Mesenchymal stem cell (in vitro differentiated cells and primary cell): Measurements from ENCODE around the gene FLNA. TPM values are rescaled to one million over a fixed set of nuclear protein-coding genes. Genes with fewer than 3 reads are reported as not detected.

Source experiments
- DNase-seq: peaks from one replicate; pipeline ENCODE4 v3.0.0-alpha.2; 2013
- H2AFZ ChIP-seq: one replicate; pipeline ENCODE4 v1.6.1; 2013; ENCODE audit warnings: low read depth, mild to moderate bottlenecking, control low read depth, inconsistent platforms, low read length, moderate library complexity
- H2AK5ac ChIP-seq: 2 replicates; pipeline ENCODE4 v1.6.1; 2013; ENCODE audit warnings: low read length, moderate library complexity, mild to moderate bottlenecking, inconsistent platforms; ENCODE audit not compliant: severe bottlenecking
- H2BK120ac ChIP-seq: one replicate; pipeline ENCODE4 v1.6.1; 2013; ENCODE audit warnings: low read depth, mild to moderate bottlenecking, inconsistent platforms, low read length, moderate library complexity
- H2BK12ac ChIP-seq, 2 experiments: one replicate each; pipeline ENCODE4 v1.6.1; 2013; ENCODE audit warnings: inconsistent platforms in 2 of 2, low read length in 2 of 2, mild to moderate bottlenecking in 2 of 2, moderate library complexity in 2 of 2, control low read depth in 1 of 2
- H2BK15ac ChIP-seq: one replicate; pipeline ENCODE4 v1.6.1; 2013; ENCODE audit warnings: mild to moderate bottlenecking, low read depth, inconsistent platforms; ENCODE audit not compliant: poor library complexity, severe bottlenecking
- H2BK5ac ChIP-seq: 2 replicates; pipeline ENCODE4 v1.6.1; 2013; ENCODE audit warnings: low read depth, mild to moderate bottlenecking, low read length, control low read depth, inconsistent platforms; ENCODE audit not compliant: poor library complexity, severe bottlenecking
- H3K14ac ChIP-seq, 2 experiments: one replicate each; pipeline ENCODE4 v1.6.1; 2013; ENCODE audit warnings: inconsistent platforms in 2 of 2, low read length in 2 of 2, control low read depth in 1 of 2, mild to moderate bottlenecking in 1 of 2, moderate library complexity in 1 of 2
- H3K18ac ChIP-seq, 2 experiments: one replicate each; pipeline ENCODE4 v1.6.1; 2013; ENCODE audit warnings: inconsistent platforms in 2 of 2, low read length in 2 of 2, control low read depth in 1 of 2, low read depth in 1 of 2, mild to moderate bottlenecking in 1 of 2
- H3K23ac ChIP-seq, 2 experiments: one replicate each; pipeline ENCODE4 v1.6.1; 2013; ENCODE audit warnings: inconsistent platforms in 2 of 2, low read length in 2 of 2, mild to moderate bottlenecking in 2 of 2, moderate library complexity in 2 of 2, control low read depth in 1 of 2
- H3K27ac ChIP-seq: 2 replicates; pipeline ENCODE4 v1.5.1; 2013; ENCODE audit warnings: mild to moderate bottlenecking, moderate library complexity, low read length, control low read depth, inconsistent platforms; ENCODE audit not compliant: poor library complexity, severe bottlenecking
- H3K27me3 ChIP-seq, 2 experiments: 2 replicates each; pipeline versions ENCODE4 v1.6.1 to v1.7.0; 2013; ENCODE audit warnings: low read length in 2 of 2, mild to moderate bottlenecking in 2 of 2, moderate library complexity in 2 of 2, control low read depth in 1 of 2, inconsistent platforms in 1 of 2; ENCODE audit not compliant: control insufficient read depth in 1 of 2, insufficient read depth in 1 of 2
- H3K36me3 ChIP-seq, 2 experiments: 2 replicates each; pipeline versions ENCODE4 v1.6.1 to v1.7.0; 2013; ENCODE audit warnings: low read length in 2 of 2, control low read depth in 1 of 2, inconsistent platforms in 1 of 2, low read depth in 1 of 2, mild to moderate bottlenecking in 1 of 2; ENCODE audit not compliant: insufficient read depth in 2 of 2, control insufficient read depth in 1 of 2
- H3K4ac ChIP-seq, 2 experiments: one replicate each; pipeline ENCODE4 v1.6.1; 2013; ENCODE audit warnings: inconsistent platforms in 2 of 2, low read length in 2 of 2, mild to moderate bottlenecking in 2 of 2, moderate library complexity in 2 of 2, control low read depth in 1 of 2, low read depth in 1 of 2
- H3K4me1 ChIP-seq: 2 replicates; pipeline ENCODE4 v1.6.1; 2013; ENCODE audit warnings: low read depth, low read length, control low read depth; ENCODE audit not compliant: control insufficient read depth, insufficient read depth
- H3K4me2 ChIP-seq: 2 replicates; pipeline ENCODE4 v1.6.1; 2013; ENCODE audit warnings: low read length, mild to moderate bottlenecking, inconsistent platforms; ENCODE audit not compliant: poor library complexity, severe bottlenecking
- H3K4me3 ChIP-seq, 2 experiments: 2 replicates each; pipeline versions ENCODE4 v1.5.1 to v1.7.0; 2013; ENCODE audit warnings: low read length in 2 of 2, mild to moderate bottlenecking in 2 of 2, control low read depth in 1 of 2, low read depth in 1 of 2; ENCODE audit not compliant: insufficient read depth in 1 of 2
- H3K79me1 ChIP-seq: replicated peaks from 2 replicates; pipeline ENCODE4 v1.6.1; 2013; ENCODE audit warnings: mild to moderate bottlenecking, control low read depth, low read length, inconsistent platforms; ENCODE audit not compliant: poor library complexity, severe bottlenecking
- H3K9ac ChIP-seq: 2 replicates; pipeline ENCODE4 v1.7.0; 2013; ENCODE audit warnings: mild to moderate bottlenecking, low read length, moderate library complexity
- H3K9me3 ChIP-seq: 2 replicates; pipeline ENCODE4 v1.7.0; 2013; ENCODE audit warnings: mild to moderate bottlenecking, low read length; ENCODE audit not compliant: control insufficient read depth
- H4K8ac ChIP-seq: one replicate; pipeline ENCODE4 v1.6.1; 2013; ENCODE audit warnings: inconsistent platforms, mild to moderate bottlenecking, low read length, moderate library complexity
- H4K91ac ChIP-seq: one replicate; pipeline ENCODE4 v1.6.1; 2013; ENCODE audit warnings: mild to moderate bottlenecking, low read length, inconsistent platforms
- WGBS: methylation state at CpG from one replicate; pipeline ENCODE4 v1.1.7; 2013; ENCODE audit warnings: mixed read lengths; 5-methylcytosine and 5-hydroxymethylcytosine counted together
- polyA plus RNA-seq, 2 experiments: library from polyadenylated mRNA; stranded (reverse); fragments of 200-250 nt; gene quantifications; one replicate each; pipeline ENCODE4 v1.2.3, GENCODE V29; 2013

The FLNA gene
- polyA plus RNA-seq (2013, experiment 1 of 2): 667 TPM
- 624 TPM for polyA plus RNA-seq (2013, experiment 2 of 2)

GRCh38 chrX:154374313-154375155, at the start of gene FLNA:
Gene FLNA (minus strand): TSS chrX:154374634. CDS start chrX:154371245, 3,389 bp downstream.
- H3K14ac ChIP-seq: peak within 1 kb of the TSS in 1 of 2 experiments; percentile 41
- H3K9ac ChIP-seq: peak within 1 kb of the TSS; percentile 83
- H2AK5ac ChIP-seq: peak within 1 kb of the TSS; percentile 76
- H3K9me3 ChIP-seq: no peaks in the 10 kb centered on the region
- peak within 1 kb of the TSS; percentile 69 for H4K8ac ChIP-seq
- peak within 1 kb of the TSS in 1 of 2 experiments; percentile 9 for H3K23ac ChIP-seq
- H3K4me1 ChIP-seq: peaks cover 19% of the 10 kb centered on the region
- peaks cover 0 to 11% of the 10 kb centered on the region in 2 experiments for H3K36me3 ChIP-seq
- H3K4me2 ChIP-seq: peak within 1 kb of the TSS; percentile 58
- H3K27ac ChIP-seq: peak within 1 kb of the TSS; percentile 96
- H2AFZ ChIP-seq: no peak within 1 kb of the TSS
- peak within 1 kb of the TSS; percentile 19 for H2BK120ac ChIP-seq
- H3K4ac ChIP-seq: peak within 1 kb of the TSS; percentile 15 to 49
- H2BK5ac ChIP-seq: peak within 1 kb of the TSS; percentile 57
- 32% methylated on average over 11 of the region's 95 CpGs for WGBS
- H3K27me3 ChIP-seq: no peaks in the 10 kb centered on the region
- peak within 1 kb of the TSS; percentile 57 for H4K91ac ChIP-seq
- H2BK12ac ChIP-seq: peak within 1 kb of the TSS; percentile 4 to 66
- peak; percentile 14 for DNase-seq
- peak within 1 kb of the TSS; percentile 54 to 73 for H3K18ac ChIP-seq
- peak within 1 kb of the TSS; percentile 48 for H2BK15ac ChIP-seq
- peak within 1 kb of the TSS; percentile 44 to 77 for H3K4me3 ChIP-seq
- peaks cover 5% of the 10 kb centered on the region for H3K79me1 ChIP-seq

GRCh38 chrX:154420402-154420756, 45.9 kb upstream of the FLNA start:
- H3K4ac ChIP-seq: no peak overlapping the region
- H3K36me3 ChIP-seq: peaks cover 9 to 20% of the 10 kb centered on the region in 2 experiments
- peaks cover 3% of the 10 kb centered on the region for H3K4me1 ChIP-seq
- no peak overlapping the region for H2BK120ac ChIP-seq
- no peak overlapping the region for H2BK12ac ChIP-seq
- peaks cover 0 to 7% of the 10 kb centered on the region in 2 experiments for H3K27me3 ChIP-seq
- H3K18ac ChIP-seq: no peak overlapping the region
- H3K27ac ChIP-seq: no peak overlapping the region
- H2AK5ac ChIP-seq: no peak overlapping the region
- H2BK5ac ChIP-seq: no peak overlapping the region
- H3K9ac ChIP-seq: no peak overlapping the region
- DNase-seq: no peak
- H2BK15ac ChIP-seq: no peak overlapping the region
- WGBS: 86% methylated on average over 10 of the region's 10 CpGs
- H3K9me3 ChIP-seq: no peaks in the 10 kb centered on the region
- no peaks in the 10 kb centered on the region for H3K79me1 ChIP-seq
- no peak overlapping the region for H4K8ac ChIP-seq
- no peak overlapping the region for H3K4me3 ChIP-seq
- H3K23ac ChIP-seq: no peak overlapping the region
- H3K14ac ChIP-seq: no peak overlapping the region
- H3K4me2 ChIP-seq: no peak overlapping the region
- no peak overlapping the region for H2AFZ ChIP-seq
- H4K91ac ChIP-seq: no peak overlapping the region

GRCh38 chrX:154419688-154420401, 45.4 kb upstream of the FLNA start:
- Histone ChIP-seq H3K9me3 (no peaks in the 10 kb centered on the region), H3K18ac (no peak overlapping the region), H2AFZ (no peak overlapping the region), H2BK12ac (no peak overlapping the region), H3K9ac (no peak overlapping the region), H3K27ac (no peak overlapping the region), H3K4me2 (no peak overlapping the region), H3K14ac (no peak overlapping the region), H3K4me3 (no peak overlapping the region), H2BK5ac (no peak overlapping the region), H2BK15ac (no peak overlapping the region), H3K4ac (no peak overlapping the region), H3K23ac (no peak overlapping the region), H3K36me3 (peaks cover 9 to 20% of the 10 kb centered on the region in 2 experiments), H2BK120ac (no peak overlapping the region), H3K4me1 (peaks cover 3% of the 10 kb centered on the region), H3K79me1 (no peaks in the 10 kb centered on the region), H3K27me3 (peaks cover 0 to 7% of the 10 kb centered on the region in 2 experiments), H4K91ac (no peak overlapping the region), H4K8ac (no peak overlapping the region), H2AK5ac (no peak overlapping the region)
- WGBS: 83% methylated on average over 11 of the region's 19 CpGs
- no peak for DNase-seq

GRCh38 chrX:154419189-154419588, 44.8 kb upstream of the FLNA start:
- Histone ChIP-seq H3K27me3 (peaks cover 0 to 7% of the 10 kb centered on the region in 2 experiments), H4K91ac (no peak overlapping the region), H3K4me2 (no peak overlapping the region), H4K8ac (no peak overlapping the region), H2BK120ac (no peak overlapping the region), H2AFZ (no peak overlapping the region), H3K36me3 (peaks cover 9 to 20% of the 10 kb centered on the region in 2 experiments), H3K9me3 (no peaks in the 10 kb centered on the region), H3K14ac (no peak overlapping the region), H3K27ac (no peak overlapping the region), H3K4ac (no peak overlapping the region), H2AK5ac (no peak overlapping the region), H3K4me3 (no peak overlapping the region), H2BK12ac (no peak overlapping the region), H2BK5ac (no peak overlapping the region), H3K9ac (no peak overlapping the region), H3K18ac (no peak overlapping the region), H3K23ac (no peak overlapping the region), H3K4me1 (peaks cover 3% of the 10 kb centered on the region), H3K79me1 (no peaks in the 10 kb centered on the region), H2BK15ac (no peak overlapping the region)
- DNase-seq: no peak
- WGBS: 92% methylated on average over 7 of the region's 8 CpGs
